MG63 (cell line): ENCODE measurements around the gene PNLIPRP2. TPM values are rescaled to one million over a fixed set of nuclear protein-coding genes. Genes with fewer than 3 reads are reported as not detected.
A peak's percentile ranks its signal among the peaks of the same experiment; 100 is the strongest.

Experiments
- DNase-seq: peaks from one replicate; pipeline ENCODE4 v3.0.0-alpha.2; 2020
- H3K27me3 ChIP-seq: fragments of 250-450 bp; sonication (Bioruptor Pico); 2 replicates; pipeline ENCODE4 v1.5.1; 2020; ENCODE audit warnings: mild to moderate bottlenecking, moderate library complexity
- H3K36me3 ChIP-seq: fragments of 250-450 bp; sonication (Bioruptor Pico); 2 replicates; pipeline ENCODE4 v1.5.1; 2020; ENCODE audit warnings: mild to moderate bottlenecking, moderate library complexity
- H3K4me3 ChIP-seq: fragments of 250-450 bp; sonication (Bioruptor Pico); 2 replicates; pipeline ENCODE4 v1.5.1; 2020; ENCODE audit warnings: mild to moderate bottlenecking, moderate library complexity
- H3K9me3 ChIP-seq: fragments of 250-450 bp; sonication (Bioruptor Pico); 2 replicates; pipeline ENCODE4 v1.5.1; 2020; ENCODE audit warnings: mild to moderate bottlenecking, moderate library complexity
- total RNA-seq: library from RNA; depleted of rRNA; stranded (reverse); fragments of >200 nt; shearing (Covaris generic); gene quantifications from 2 replicates; pipeline ENCODE4 v1.2.3, GENCODE V29; 2014; ENCODE audit warnings: low replicate concordance

The PNLIPRP2 gene
- total RNA-seq, 1 experiment from 2014 or later = not detected

DNA sequence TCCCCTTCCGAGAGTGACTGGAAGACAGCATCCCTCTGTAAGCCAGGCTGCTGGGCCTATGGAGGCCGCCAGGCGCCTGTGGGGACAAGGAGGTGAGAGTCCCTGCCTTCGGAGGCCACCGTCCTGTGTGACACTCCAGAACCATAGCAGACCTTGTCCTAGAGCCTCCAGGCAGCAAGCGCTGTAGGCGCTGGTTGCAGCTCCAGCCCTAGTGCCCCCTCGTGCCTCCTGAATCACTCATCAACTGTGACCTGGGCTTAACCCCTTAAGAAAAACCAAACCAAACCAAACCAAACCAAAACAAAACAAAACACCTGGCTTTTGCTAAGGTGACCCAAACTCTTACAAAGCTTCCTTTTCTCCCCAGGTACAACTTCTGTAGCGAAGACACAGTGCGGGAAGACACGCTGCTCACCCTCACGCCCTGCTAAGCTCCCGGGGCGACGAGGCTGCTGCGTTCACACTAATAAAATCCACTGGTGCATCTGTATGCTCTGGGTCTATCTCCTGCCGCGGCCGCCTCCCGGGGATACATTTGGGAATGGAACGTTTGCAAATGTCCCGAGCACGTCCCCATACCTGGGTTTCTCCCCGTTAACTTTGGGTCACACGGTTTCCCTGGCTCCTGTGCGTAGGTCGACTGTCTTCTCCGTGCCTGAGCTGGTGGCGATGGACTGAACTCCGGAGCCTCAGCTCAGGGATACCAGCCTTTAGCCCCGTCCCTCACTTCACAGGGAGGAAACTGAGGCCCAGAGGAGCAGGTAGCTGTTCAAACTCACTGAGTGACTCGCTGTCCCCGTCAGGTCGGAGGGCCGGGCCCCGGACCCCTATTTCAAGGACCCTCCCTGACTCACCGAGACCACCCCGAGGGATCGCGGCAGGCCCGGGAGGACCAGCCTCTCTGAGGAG, 11.8 kb upstream of the PNLIPRP2 start:
- DNase-seq = no peak

DNA sequence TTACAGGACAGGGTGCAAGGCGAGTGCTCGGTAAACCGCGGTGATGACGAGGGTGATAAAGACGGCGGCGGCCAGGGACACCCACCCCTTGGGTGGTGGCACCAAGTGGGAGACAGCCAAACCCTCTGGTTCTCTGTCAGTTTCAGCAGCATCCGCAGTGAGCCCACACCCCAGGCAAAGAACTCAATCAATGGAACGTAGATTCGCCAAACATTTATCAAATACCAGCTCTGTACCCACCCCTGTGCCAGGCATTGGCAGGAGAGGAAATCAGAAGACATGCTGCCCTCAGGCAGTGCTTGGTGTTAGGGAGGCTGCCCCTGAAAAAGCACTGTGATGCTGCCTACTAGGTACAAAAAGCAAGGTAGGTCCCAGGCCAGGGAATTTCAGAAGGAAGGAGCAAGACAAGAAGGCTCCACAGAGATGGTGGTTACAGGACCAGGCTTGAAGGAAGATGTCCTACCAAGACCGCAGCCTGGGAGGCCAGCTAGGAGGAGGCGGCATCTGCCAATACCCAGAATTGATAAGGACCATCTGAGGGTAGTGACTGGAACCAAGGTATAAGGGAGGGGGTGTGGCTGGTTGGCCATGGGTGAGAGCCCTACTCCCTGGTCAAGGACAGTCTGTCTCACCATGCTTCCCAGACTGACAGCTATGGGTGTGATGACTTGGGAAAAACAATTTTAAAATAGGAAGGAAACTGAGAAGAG, 10.2 kb upstream of the PNLIPRP2 start:
- Histone ChIP-seq H3K36me3 (no peaks in the 10 kb centered on the region), H3K4me3 (no peak overlapping the region), H3K9me3 (no peaks in the 10 kb centered on the region), H3K27me3 (no peaks in the 10 kb centered on the region)
- no peak for DNase-seq

More for the DNA sequence above, 11.8 kb upstream of the PNLIPRP2 start:
- Histone ChIP-seq H3K27me3 (no peaks in the 10 kb centered on the region), H3K9me3 (no peaks in the 10 kb centered on the region), H3K4me3 (no peak overlapping the region), H3K36me3 (no peaks in the 10 kb centered on the region)

DNA sequence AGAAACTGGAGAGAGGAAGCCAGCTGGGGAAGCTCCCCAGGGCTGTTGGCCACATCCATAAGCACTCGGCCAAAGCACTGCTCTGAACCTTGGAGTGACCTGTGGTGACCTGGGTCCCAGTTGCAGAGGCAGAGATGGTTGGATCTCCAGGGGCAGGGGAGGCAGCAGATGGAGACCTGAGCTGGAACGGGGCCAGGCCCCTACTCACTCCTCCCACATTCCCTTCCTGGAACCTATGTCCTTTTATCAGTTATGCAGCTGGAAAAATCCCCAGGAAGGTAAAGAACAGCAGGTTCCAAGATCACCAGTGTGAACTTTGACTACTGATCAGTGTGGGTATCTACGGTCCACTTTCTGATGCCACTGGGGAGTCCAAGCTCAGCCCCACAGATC, 9.6 kb upstream of the PNLIPRP2 start:
- no peaks in the 10 kb centered on the region for H3K36me3 ChIP-seq
- no peak overlapping the region for H3K4me3 ChIP-seq
- no peaks in the 10 kb centered on the region for H3K9me3 ChIP-seq
- no peaks in the 10 kb centered on the region for H3K27me3 ChIP-seq
- DNase-seq = no peak

DNA sequence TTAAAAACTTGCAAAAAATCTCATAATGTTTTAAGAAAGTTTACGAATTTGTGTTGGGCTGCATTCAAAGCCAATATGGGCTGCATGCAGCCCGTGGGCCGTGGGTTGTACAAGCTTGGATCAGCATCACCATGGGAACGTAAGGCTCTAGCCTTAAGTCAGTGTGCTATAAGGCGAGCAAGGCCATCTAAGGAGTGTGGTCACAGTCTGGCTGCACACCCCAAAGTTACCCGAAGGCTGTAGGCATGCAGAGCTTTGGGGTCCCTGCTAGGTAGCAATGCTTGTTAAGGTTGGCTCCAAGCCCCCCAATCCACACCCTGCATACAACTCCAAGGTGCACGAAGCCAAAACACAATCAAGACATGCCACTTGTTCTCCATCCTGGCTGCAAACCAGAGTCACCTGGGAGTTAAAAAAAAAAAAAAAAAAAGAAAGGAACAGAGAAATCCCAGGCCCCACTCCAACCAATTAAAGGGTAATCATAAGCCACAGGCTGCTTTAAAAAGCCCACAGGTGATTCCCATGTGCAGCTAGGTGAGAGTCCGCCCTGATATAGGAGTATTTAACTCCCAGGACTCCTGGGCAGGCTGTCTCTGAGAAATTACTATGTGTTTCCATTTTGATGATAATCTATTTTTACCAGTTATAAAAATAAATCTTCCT, 8.5 kb upstream of the PNLIPRP2 start:
- no peak for DNase-seq

DNA sequence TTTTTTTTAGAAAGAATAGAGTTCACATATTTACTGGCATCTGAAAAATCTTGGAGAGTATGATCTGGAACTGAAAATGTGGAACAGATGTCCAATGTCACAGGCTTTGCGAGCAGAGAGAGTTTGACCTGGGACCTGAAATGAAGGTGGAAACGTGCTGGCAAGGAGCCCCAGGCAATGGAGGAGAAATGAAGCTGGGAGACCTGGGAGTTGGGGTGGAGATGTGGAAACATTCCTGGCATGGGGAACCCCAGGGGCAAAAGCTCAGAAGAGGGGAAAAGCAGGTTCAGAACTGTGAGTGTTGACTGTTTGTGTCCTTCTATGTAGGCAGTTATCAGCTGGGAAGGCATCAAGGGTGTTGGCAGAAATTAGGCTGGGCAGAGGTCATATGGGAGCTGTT, 7.3 kb upstream of the PNLIPRP2 start:
- H3K27me3 ChIP-seq = no peaks in the 10 kb centered on the region
- no peaks in the 10 kb centered on the region for H3K36me3 ChIP-seq
- H3K4me3 ChIP-seq = no peak overlapping the region
- no peaks in the 10 kb centered on the region for H3K9me3 ChIP-seq
- DNase-seq = no peak

More for the DNA sequence above, 8.5 kb upstream of the PNLIPRP2 start:
- no peaks in the 10 kb centered on the region for H3K27me3 ChIP-seq
- no peaks in the 10 kb centered on the region for H3K9me3 ChIP-seq
- H3K4me3 ChIP-seq = no peak overlapping the region
- no peaks in the 10 kb centered on the region for H3K36me3 ChIP-seq

DNA sequence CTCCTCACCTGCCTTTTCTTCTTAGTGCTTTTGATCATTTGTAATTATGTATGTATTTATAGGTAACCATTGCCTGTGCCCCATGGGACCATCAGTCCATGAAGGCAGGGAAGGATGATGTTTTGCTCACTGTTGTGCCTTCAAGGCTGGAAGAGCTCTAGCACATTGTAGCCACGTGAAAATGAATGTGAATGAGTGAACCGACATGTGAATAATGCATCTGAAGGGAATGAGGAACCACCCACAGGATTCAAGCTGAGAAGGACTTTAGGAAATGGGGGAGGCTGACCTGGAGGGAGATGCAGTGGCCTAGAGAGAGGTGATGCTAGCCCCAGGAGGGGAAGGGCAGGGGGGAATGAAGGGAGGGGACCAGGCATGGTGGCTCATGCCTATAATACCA, 6.0 kb upstream of the PNLIPRP2 start:
- no peak overlapping the region for H3K4me3 ChIP-seq
- no peaks in the 10 kb centered on the region for H3K27me3 ChIP-seq
- DNase-seq = no peak
- H3K9me3 ChIP-seq = no peaks in the 10 kb centered on the region
- no peaks in the 10 kb centered on the region for H3K36me3 ChIP-seq

DNA sequence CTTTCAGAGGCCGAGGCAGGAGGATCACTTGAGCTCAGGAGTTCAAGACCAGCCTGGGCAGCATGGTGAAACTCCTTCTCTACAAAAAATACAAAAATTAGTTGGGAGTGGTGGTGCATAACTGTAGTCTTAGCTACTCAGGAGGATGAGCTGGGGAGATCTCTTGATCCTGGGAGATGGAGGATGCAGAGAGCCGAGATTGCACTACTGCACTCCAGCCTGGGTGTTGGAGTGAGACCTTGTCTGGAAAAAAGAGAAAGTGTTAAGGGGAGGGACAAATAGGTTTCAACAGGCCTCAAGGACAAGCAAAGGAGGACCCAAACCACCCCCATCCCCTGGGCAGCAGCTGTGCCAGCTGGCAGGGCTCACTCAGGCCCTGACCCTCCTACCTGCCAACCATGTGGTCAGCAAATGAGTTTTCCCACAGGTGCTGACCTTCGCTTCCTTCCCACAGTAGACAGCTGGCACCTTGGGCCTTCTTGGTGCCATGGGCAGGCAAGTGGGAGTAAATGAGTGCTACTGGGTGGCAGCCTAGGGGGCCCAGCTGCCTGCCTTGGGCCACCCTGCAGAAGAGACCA, 5.5 kb upstream of the PNLIPRP2 start:
- DNase-seq = no peak
- H3K9me3 ChIP-seq = no peaks in the 10 kb centered on the region
- H3K36me3 ChIP-seq = no peaks in the 10 kb centered on the region
- no peak overlapping the region for H3K4me3 ChIP-seq
- no peaks in the 10 kb centered on the region for H3K27me3 ChIP-seq

DNA sequence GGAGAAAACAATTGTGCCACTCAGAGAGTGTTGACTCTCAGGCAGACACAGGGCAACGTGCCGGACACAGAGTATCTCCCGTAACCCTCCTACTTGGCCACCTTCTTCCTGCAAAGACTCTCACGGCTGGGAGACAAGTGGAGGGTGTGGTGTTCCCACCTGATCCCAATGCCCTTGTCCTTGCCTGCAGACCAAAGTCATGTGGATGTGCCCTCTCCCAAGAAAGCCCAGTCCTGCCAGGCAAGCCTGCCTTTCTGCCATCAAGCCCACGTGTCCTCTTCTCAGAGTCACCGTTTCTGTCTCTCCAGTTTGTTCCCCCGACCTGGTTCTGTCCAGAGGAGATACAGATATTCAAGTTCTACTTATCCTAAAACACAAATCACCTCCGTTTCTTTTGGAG, 723 bp downstream of the PNLIPRP2 start:
- DNase-seq = no peak
- Histone ChIP-seq H3K36me3 (no peaks in the 10 kb centered on the region), H3K9me3 (no peaks in the 10 kb centered on the region), H3K27me3 (no peaks in the 10 kb centered on the region), H3K4me3 (no peak overlapping the region)

DNA sequence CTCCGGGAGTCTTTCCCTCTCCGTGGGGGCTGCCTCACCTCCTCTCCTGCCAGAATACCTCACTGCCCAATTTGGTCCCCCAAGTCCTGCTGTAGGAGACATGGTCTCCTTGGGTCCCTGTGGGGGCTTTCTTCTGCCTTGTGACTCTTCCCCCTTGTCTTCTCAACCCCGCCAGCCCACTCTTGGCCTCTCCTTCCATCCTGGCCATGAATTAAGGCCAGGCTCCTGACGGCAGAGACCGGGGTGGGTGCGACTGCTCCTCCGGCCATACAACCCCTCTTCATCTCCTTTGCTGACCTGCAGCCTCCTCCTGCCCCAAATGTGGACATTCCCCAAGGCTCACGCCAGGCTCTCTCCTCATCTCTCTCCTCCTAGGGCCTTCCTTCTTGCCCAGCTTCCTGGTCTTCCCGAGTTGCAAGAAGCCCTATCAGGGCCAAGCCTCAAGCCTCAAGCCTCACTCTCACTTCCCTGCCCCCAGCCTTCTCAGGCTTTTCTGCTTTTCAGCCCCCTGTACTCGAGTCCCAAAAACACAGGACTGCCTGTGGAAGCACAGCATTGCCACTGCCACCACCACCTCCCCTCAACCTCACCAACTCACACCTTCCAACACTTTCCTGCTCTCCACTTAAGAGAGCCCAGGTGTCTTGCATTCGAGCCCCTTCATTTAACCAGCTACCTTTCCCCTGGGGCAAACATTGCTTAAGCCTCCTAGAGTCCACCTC, 1.3 kb downstream of the PNLIPRP2 start:
- no peak for DNase-seq
- H3K9me3 ChIP-seq = no peaks in the 10 kb centered on the region
- H3K27me3 ChIP-seq = no peaks in the 10 kb centered on the region
- H3K4me3 ChIP-seq = no peak overlapping the region
- no peaks in the 10 kb centered on the region for H3K36me3 ChIP-seq

DNA sequence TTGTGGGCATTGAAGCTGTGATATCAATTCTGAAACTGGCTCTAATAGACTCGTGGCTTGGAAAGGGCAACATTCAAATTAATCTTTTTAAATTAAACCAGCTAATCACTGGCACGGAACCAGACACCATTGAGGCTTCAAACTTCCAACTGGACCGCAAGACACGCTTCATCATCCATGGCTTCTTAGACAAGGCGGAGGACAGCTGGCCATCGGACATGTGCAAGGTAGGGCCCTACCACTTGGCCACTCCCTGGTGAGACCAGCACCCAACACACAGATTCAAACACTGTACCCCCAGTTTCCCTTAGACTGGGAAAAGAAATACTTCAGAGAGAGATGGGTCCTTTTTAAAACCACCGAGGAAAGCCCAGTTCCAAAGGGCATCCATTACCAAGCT, 5.1 kb downstream of the PNLIPRP2 start:
- no peak overlapping the region for H3K4me3 ChIP-seq
- no peaks in the 10 kb centered on the region for H3K9me3 ChIP-seq
- H3K27me3 ChIP-seq = no peaks in the 10 kb centered on the region
- DNase-seq = no peak
- no peaks in the 10 kb centered on the region for H3K36me3 ChIP-seq

DNA sequence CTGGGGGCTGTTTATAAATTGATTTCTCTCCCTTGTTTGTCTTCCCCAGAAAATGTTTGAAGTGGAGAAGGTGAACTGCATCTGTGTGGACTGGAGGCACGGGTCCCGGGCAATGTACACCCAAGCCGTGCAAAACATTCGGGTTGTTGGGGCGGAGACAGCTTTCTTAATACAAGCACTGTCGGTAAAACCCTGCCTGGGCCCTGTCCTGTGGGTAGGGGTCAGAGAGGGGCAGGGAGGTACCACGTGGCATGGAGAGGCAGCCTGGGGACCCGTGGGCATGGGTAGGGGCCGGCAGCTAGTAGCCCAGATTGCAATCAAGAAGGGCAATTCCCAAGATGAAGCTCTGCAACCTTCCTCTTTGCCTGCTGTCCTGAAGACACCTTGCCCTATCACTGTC, 6.1 kb downstream of the PNLIPRP2 start:
- H3K9me3 ChIP-seq = no peaks in the 10 kb centered on the region
- H3K36me3 ChIP-seq = no peaks in the 10 kb centered on the region
- H3K4me3 ChIP-seq = no peak overlapping the region
- DNase-seq = no peak
- H3K27me3 ChIP-seq = no peaks in the 10 kb centered on the region

DNA sequence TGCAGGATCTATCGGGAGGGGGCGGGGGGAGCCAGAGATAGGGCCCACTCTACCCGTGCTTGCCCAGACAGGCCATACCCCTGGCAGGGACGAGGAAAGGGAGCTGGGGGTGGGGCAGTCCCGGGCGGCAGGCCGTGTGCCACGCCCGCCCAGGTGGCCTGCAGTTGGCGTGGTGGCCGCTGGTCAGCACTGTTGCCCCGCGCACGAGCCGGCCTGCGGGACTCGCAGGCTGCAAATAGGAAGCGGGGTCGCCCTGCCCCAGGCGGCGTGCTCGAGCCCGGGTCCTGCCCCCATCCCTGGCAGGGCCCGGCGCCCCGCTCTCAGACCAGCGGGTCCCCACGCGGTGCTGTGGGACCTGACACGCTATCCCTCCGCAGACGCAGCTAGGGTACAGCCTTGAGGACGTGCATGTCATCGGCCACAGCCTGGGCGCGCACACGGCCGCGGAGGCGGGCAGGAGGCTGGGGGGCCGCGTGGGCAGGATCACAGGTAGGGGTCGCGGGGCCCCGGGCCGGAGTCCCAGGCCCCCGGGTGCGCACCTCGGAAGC, 6.7 kb downstream of the PNLIPRP2 start:
- no peaks in the 10 kb centered on the region for H3K9me3 ChIP-seq
- no peaks in the 10 kb centered on the region for H3K27me3 ChIP-seq
- H3K36me3 ChIP-seq = no peaks in the 10 kb centered on the region
- H3K4me3 ChIP-seq = peak overlapping the region; percentile 32
- peak; percentile 17 for DNase-seq

DNA sequence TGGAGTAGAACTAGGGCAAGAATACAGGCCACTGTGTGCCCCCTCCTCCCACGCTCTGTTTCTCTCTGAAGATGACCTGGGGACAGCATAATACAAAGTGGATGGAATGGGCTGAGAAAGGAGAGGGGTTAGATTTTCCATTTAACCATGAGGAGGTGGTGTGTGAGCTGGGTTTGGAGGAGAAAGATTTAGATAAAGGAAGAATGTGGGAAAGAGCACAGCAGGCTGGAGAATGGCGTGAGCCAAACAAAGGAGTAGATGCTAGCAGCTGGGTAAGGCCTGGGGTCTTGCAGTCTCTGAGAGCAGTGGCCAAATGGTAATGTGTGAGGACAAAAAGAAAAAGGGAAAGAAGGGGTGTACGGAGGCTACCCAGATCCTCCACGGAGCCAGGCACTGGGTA, 8.6 kb downstream of the PNLIPRP2 start:
- Histone ChIP-seq H3K4me3 (no peak overlapping the region), H3K27me3 (no peaks in the 10 kb centered on the region), H3K9me3 (no peaks in the 10 kb centered on the region), H3K36me3 (no peaks in the 10 kb centered on the region)
- DNase-seq = no peak

DNA sequence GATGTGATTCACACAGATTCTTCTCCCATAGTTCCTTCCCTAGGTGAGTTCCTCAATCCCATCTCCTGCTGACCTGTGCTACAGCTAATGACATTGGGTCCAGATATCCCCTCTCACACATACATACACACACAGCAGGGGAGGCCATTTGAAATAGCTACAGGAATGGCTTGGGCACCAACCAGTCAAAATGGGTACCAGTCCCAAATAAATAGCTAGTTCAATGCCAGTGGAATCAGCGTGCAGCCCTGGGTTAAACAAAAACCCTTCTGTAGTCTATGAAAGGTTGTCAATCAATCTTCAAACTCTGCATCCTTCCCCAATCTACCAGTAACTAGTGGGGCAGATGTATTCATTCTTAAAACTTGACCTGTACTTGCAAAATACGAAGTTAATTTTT, 9.3 kb downstream of the PNLIPRP2 start:
- no peaks in the 10 kb centered on the region for H3K9me3 ChIP-seq
- no peak overlapping the region for H3K4me3 ChIP-seq
- H3K27me3 ChIP-seq = no peaks in the 10 kb centered on the region
- no peaks in the 10 kb centered on the region for H3K36me3 ChIP-seq
- no peak for DNase-seq

DNA sequence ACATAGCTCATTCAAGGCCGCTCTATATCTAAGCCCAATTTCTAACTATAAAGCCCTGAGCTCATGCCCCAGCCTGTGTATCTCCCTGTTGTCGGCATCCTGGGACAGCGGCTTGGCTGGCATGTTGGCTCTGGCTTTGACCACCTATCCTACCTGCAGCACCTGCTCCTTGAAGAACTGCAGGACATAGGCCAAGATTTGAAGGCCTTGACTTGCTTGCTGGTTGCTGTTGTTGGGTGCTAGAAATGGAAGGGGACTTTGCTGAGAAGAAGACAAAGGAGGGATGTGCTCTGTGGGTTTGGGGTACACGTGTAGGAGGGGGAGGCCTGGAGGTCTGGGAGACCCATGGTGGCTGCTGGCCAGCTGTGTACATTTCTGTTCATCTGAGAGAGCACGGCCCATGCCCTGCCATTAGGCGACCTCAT, 11.1 kb downstream of the PNLIPRP2 start:
- DNase-seq = no peak
- Histone ChIP-seq H3K36me3 (no peaks in the 10 kb centered on the region), H3K9me3 (no peaks in the 10 kb centered on the region), H3K27me3 (no peaks in the 10 kb centered on the region), H3K4me3 (no peak overlapping the region)

DNA sequence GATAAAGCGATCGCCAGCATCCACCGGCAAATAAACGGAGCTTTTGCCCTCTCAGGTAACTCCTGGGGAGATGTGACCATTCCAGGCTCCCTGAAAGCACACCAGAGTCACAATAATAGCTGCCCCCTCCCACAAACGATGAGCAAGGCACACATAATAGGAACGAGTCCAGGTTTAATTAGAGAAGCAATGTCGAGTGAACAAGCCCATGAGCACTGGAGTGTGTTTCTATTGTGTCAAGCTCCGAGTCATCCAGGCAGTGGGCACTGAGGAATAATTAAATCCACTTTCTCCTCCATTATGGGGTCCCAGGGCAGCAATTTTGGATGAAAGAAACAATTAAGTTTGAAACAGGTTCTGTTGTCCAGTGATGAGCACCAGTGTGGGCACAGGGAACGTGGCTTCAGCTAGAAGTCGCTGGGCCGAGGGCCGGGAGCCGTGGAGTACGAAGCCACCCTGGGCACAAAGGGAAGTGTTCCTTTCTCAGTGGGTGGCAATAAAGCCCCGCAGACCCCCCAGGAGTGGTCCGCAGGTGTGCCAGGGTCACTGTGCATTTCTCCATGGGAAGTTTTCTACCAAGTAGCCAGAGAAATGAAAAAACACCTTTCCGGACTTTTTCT, 12.0 kb downstream of the PNLIPRP2 start:
- Histone ChIP-seq H3K4me3 (no peak overlapping the region), H3K27me3 (no peaks in the 10 kb centered on the region), H3K36me3 (no peaks in the 10 kb centered on the region), H3K9me3 (no peaks in the 10 kb centered on the region)
- no peak for DNase-seq
